A673 (cell line): ENCODE data around the gene DPEP2. TPM values are rescaled to one million over a fixed set of nuclear protein-coding genes. Genes with fewer than 3 reads are reported as not detected.
"Not testable (repeated sequence)": the region's sequence is repeated elsewhere in the genome, so short reads cannot be mapped to it uniquely, and the experiment has no call there.

Source experiments
- Bru-seq: library from RNA; stranded (reverse); fragments of 400-500 nt; gene quantifications from one replicate; lab custom pipeline; 2021; lab: Mats Ljungman, UMichigan
- BruChase-seq, 2 experiments: library from RNA; stranded (reverse); fragments of 400-500 nt; gene quantifications; one replicate each; lab custom pipeline; 2021; lab: Mats Ljungman, UMichigan
- BruUV-seq: library from RNA; stranded (reverse); fragments of 400-500 nt; replicated peaks from 2 replicates; lab custom pipeline; 2021; lab: Mats Ljungman, UMichigan
- CTCF ChIA-PET: fragments of 300-600 bp; sonication (Branson Sonifier 250); formaldehyde crosslinking; loops from one replicate; lab custom pipeline; 2022; ENCODE audit warnings: antibody characterized with exemption; lab: Charles Lee
- POLR2A ChIA-PET: fragments of 300-600 bp; sonication (Branson Sonifier 250); formaldehyde crosslinking; loops from one replicate; lab custom pipeline; 2022; ENCODE audit warnings: antibody characterized with exemption; ENCODE audit not compliant: low non-redundant PET; lab: Charles Lee
- DNase-seq: peaks from one replicate; pipeline ENCODE4 v3.0.0-alpha.2; 2015; ENCODE audit warnings: low spot score
- H3K27ac ChIP-seq: fragments of 200-600 bp; sonication (generic); 2 replicates; pipeline ENCODE4 v1.5.1; 2016; ENCODE audit warnings: mixed run types, low read depth, mild to moderate bottlenecking, mixed read lengths, antibody characterized with exemption, low read length; ENCODE audit not compliant: poor library complexity, severe bottlenecking
- H3K27me3 ChIP-seq: fragments of 200-600 bp; sonication (generic); replicated peaks from 2 replicates; pipeline ENCODE4 v1.6.1; 2017; ENCODE audit warnings: mixed run types, low read depth, mild to moderate bottlenecking, mixed read lengths, antibody characterized with exemption, low read length; ENCODE audit not compliant: insufficient read depth, poor library complexity
- H3K36me3 ChIP-seq: fragments of 200-600 bp; sonication (generic); 2 replicates; pipeline ENCODE4 v1.6.1; 2016; ENCODE audit warnings: mixed run types, mild to moderate bottlenecking, mixed read lengths, antibody characterized with exemption, low read length; ENCODE audit not compliant: insufficient read depth, poor library complexity, severe bottlenecking
- H3K4me1 ChIP-seq: fragments of 200-600 bp; sonication (generic); 2 replicates; pipeline ENCODE4 v1.6.1; 2017; ENCODE audit warnings: mixed run types, mild to moderate bottlenecking, mixed read lengths, antibody characterized with exemption, low read length; ENCODE audit not compliant: insufficient read depth, poor library complexity, severe bottlenecking
- H3K4me3 ChIP-seq: fragments of 200-600 bp; sonication (generic); 2 replicates; pipeline ENCODE4 v1.5.1; 2016; ENCODE audit warnings: low read depth, mixed run types, mild to moderate bottlenecking, mixed read lengths, low read length; ENCODE audit not compliant: poor library complexity, severe bottlenecking
- H3K9me3 ChIP-seq: fragments of 200-600 bp; sonication (generic); 2 replicates; pipeline ENCODE4 v1.6.1; 2016; ENCODE audit warnings: mixed run types, low read depth, mild to moderate bottlenecking, mixed read lengths, antibody characterized with exemption, low read length; ENCODE audit not compliant: poor library complexity, severe bottlenecking
- CTCF ChIP-seq: fragments of 300-800, 200-600 bp; sonication (generic); conservative IDR thresholded peaks from 2 replicates; pipeline ENCODE4 v1.5.1; 2017; ENCODE audit warnings: low read depth, mild to moderate bottlenecking, antibody characterized with exemption, low read length, moderate library complexity, mixed read lengths
- EZH2 ChIP-seq: fragments of 200-600 bp; sonication (generic); IDR thresholded peaks from 2 replicates; pipeline ENCODE4 v1.6.1; 2017; ENCODE audit warnings: borderline replicate concordance, low read depth, mild to moderate bottlenecking, mixed read lengths, antibody characterized with exemption, low read length; ENCODE audit not compliant: poor library complexity, severe bottlenecking
- intact Hi-C: fragments of 100-400 bp; cut with micrococcal nuclease; formaldehyde crosslinking; loops from one replicate; pipeline ENCODE4 v1.10.0; 2022; ENCODE audit not compliant: unreplicated experiment
- long read RNA-seq: library from polyadenylated mRNA; stranded (forward); transcript quantifications from one replicate; pipeline ENCODE4 v2.0.0, GENCODE V29; 2022
- total RNA-seq: library from RNA; stranded (reverse); gene quantifications from 2 replicates; pipeline ENCODE4 v1.2.3, GENCODE V29; 2021

Gene DPEP2, protein sequence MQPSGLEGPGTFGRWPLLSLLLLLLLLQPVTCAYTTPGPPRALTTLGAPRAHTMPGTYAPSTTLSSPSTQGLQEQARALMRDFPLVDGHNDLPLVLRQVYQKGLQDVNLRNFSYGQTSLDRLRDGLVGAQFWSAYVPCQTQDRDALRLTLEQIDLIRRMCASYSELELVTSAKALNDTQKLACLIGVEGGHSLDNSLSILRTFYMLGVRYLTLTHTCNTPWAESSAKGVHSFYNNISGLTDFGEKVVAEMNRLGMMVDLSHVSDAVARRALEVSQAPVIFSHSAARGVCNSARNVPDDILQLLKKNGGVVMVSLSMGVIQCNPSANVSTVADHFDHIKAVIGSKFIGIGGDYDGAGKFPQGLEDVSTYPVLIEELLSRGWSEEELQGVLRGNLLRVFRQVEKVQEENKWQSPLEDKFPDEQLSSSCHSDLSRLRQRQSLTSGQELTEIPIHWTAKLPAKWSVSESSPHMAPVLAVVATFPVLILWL
- total RNA-seq (not detected in 2 replicates), Bru-seq, nascent RNA (not detected), BruChase-seq, experiment 1, labeled RNA remaining after a 2-hour chase (not detected), BruChase-seq, experiment 2, labeled RNA remaining after a 6-hour chase (not detected)
- long read RNA-seq, result 0 reads

DNA sequence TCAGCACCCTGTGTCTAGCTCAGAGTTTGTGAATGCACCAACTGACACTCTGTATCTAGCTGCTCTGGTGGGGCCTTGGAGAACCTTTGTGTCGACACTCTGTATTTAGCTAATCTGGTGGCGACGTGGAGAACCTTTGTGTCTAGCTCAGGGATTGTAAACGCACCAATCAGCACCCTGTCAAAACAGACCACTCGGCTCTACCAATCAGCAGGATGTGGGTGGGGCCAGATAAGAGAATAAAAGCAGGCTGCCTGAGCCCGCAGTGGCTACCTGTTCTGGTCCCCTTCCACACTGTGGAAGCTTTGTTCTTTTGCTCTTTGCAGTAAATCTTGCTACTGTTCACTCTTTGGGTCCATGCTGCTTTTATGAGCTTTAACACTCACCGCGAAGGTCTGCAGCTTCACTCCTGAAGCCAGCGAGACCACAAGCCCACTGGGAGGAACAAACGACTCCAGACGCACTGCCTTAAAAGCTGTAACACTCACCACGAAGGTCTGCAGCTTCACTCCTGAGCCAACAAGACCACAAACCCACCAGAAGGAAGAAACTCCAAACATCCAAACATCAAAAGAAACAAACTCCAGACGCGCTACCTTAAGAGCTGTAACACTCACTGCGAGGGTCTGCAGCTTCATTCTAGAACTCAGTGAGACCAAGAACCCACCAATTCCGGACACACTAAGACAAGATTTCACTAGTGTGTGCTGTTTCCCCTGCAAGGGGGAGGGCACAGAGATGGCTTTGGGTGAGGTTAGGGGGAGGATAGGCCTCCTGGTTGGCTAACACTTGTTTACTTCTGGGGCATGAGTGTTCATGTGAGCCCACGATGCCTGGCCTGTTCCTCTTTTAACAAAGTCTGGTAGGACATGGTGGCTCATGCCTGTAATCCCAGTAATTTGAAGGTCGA, at the start of gene DPEP2:
TSS of gene DPEP2 (minus strand) at position 706 of the 910 bp plus-strand sequence. CDS start 6,272 bp downstream, outside the sequence.
- H3K27me3 ChIP-seq, intact Hi-C loops, H3K9me3 ChIP-seq, CTCF ChIA-PET, H3K4me1 ChIP-seq, BruUV-seq, DNase-seq, POLR2A ChIA-PET, H3K27ac ChIP-seq, H3K36me3 ChIP-seq, H3K4me3 ChIP-seq: not testable (repeated sequence)

- no TSS peak for BruUV-seq
- ChIA-PET POLR2A (no interaction called here), CTCF (no interaction called here)
- H3K27ac ChIP-seq, result no peak overlapping the region
- no peaks in the 10 kb centered on the region for H3K27me3 ChIP-seq
- no peaks in the 10 kb centered on the region for H3K36me3 ChIP-seq
- no peaks in the 10 kb centered on the region for H3K4me1 ChIP-seq
- no peaks in the 10 kb centered on the region for H3K9me3 ChIP-seq
- no peak overlapping the region for H3K4me3 ChIP-seq
- intact Hi-C loops, result loop anchor here (10.0 kb wide), 2 partner anchors 233 to 523 kb away; partner anchors contain the start of gene RIPOR1
- no peak for TF ChIP-seq CTCF
- TF ChIP-seq EZH2, result no peak
- no peak for DNase-seq
Measured at GRCh38 chr16:68047987-68048386, 48.7 kb upstream of the DPEP2 start.

DNA sequence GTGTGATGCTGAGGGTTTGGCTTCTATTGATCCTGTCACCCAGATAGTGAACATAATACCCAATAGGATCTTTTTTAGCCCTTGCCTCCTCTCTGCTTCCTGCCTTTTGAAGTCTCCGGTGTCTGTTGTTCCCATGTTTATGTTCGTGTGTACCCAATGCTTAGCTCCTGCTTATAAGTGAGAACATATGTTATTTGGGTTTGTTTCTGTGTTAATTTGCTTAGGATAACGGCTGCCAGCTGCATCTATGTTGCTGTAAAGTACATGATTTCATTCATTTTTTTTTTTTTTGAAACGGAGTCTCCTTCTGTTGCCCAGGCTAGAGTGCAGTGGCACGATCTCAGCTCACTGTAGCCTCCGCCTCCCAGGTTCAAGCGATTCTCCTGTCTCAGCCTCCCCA, 46.8 kb upstream of the DPEP2 start:
- intact Hi-C loops, result loop anchor here (10.0 kb wide), 2 partner anchors 231 to 521 kb away; partner anchors contain the start of gene RIPOR1
- Histone ChIP-seq H3K9me3 (no peaks in the 10 kb centered on the region), H3K27ac (no peak overlapping the region), H3K27me3 (no peaks in the 10 kb centered on the region), H3K36me3 (peaks cover 1% of the 10 kb centered on the region), H3K4me1 (no peaks in the 10 kb centered on the region), H3K4me3 (no peak overlapping the region)
- ChIA-PET POLR2A (interaction anchor here (0.6 kb wide), 1 partner anchor 23 kb away, joined by 3 read pairs; no protein-coding TSS in a partner anchor), CTCF (interaction anchor here (0.7 kb wide), 1 partner anchor 46 kb away, joined by 3 read pairs; no protein-coding TSS in a partner anchor)
- no TSS peak for BruUV-seq
- TF ChIP-seq EZH2 (no peak), CTCF (no peak)
- DNase-seq, result no peak
